Measurements from ENCODE around the gene RNU7-1. TPM values are rescaled to one million over a fixed set of nuclear protein-coding genes. Genes with fewer than 3 reads are reported as not detected.

The RNU7-1 gene
- total and polyA plus RNA-seq, 10 of the 15 experiments (the other 5 are each of a cell fraction or from before 2014, with no cell fraction given), result not detected

- TF ChIP-seq IRF5 (IDR thresholded peaks at IDR 0.05; ENCODE audit: borderline replicate concordance) (no peak), RAD21 (IDR thresholded peaks at IDR 0.05; ENCODE audit: insufficient read depth, low read depth, low read length) (no peak), SMAD5 (IDR thresholded peaks at IDR 0.05; ENCODE audit: low read depth) (peak; percentile 25; the same call in 1 of the 2 replicates), E2F8 (IDR thresholded peaks at IDR 0.05; ENCODE audit: low read depth, partially characterized antibody) (no peak), MTA2 (IDR thresholded peaks at IDR 0.05; ENCODE audit: low read depth) (peak; percentile 62; the same call in 1 of the 2 replicates), PAX5 (IDR thresholded peaks at IDR 0.05; ENCODE audit: borderline replicate concordance, low read depth, low read length) (peak; percentile 61; the same call in 1 of the 2 replicates), TBL1XR1 (IDR thresholded peaks at IDR 0.05; ENCODE audit: low read depth, low read length) (peak; percentile 11; the same call in 1 of the 2 replicates), SREBF1 (IDR thresholded peaks at IDR 0.05; ENCODE audit: low read length) (no peak)
Observed at GRCh38 chr12:6961278-6961694, 17.7 kb downstream of the RNU7-1 start (continued).

Data from GM12878 (cell line).